ENCODE data around the gene MET.

MET gene

DNA sequence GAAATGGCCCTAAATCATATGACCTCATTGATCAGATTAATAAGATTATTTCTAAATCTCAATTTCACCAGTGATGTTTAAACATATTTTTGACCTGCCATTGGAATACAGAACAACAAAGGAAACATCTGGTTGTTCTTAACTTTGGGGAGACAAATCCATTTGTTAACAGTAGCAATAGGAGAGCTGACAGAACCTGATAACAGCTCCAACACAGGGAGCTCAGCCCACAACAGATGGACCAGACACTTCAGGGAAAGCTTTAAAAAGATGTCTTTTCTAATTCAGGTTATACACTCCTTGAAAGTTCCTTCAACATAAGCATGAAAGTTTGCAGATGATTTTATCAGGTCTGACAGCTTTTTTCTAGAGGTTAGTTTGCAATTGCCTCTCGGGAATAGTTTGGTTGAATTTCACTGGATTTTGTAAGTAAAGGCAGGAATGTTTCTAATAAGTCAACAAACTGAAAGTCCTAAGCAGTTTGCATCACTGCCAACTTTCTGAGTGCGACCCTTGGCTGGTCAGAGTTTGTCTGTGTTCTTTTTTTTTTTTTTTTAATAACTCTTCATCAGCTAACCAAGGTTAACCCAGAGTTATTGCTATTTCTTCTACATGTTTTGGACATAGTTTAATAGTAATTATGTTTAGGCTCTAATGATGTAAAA is 6.5 kb upstream of the MET start:
- no peak for DNase-seq (ENCODE audit: low spot score)

GRCh38 chr7:116669769-116670168 is 2.2 kb upstream of the MET start:
- DNase-seq (ENCODE audit: low spot score) = no peak

- no peak for DNase-seq (ENCODE audit: low spot score)
These were observed 1.5 kb upstream of the MET start for GRCh38 chr7:116670409-116671015.

DNA sequence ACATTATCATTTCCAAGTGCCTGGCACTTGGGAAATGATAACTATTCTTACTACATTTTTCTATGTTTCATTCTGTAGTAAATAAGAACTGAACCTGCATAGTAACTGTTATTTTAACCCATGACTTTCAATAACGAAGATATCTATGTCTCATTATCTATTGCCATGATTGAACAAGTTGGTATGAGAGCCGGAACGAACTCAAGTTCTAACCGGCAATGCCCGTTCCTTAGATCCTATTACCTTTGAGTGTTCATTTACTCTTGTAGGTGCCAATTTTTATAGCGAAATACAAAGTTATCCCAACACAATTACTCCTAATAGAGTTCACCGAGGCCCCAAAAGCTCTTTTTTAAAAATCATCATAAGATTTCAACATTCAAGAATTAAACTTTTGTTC is 885 bp upstream of the MET start:
- DNase-seq (ENCODE audit: low spot score) = no peak

DNA sequence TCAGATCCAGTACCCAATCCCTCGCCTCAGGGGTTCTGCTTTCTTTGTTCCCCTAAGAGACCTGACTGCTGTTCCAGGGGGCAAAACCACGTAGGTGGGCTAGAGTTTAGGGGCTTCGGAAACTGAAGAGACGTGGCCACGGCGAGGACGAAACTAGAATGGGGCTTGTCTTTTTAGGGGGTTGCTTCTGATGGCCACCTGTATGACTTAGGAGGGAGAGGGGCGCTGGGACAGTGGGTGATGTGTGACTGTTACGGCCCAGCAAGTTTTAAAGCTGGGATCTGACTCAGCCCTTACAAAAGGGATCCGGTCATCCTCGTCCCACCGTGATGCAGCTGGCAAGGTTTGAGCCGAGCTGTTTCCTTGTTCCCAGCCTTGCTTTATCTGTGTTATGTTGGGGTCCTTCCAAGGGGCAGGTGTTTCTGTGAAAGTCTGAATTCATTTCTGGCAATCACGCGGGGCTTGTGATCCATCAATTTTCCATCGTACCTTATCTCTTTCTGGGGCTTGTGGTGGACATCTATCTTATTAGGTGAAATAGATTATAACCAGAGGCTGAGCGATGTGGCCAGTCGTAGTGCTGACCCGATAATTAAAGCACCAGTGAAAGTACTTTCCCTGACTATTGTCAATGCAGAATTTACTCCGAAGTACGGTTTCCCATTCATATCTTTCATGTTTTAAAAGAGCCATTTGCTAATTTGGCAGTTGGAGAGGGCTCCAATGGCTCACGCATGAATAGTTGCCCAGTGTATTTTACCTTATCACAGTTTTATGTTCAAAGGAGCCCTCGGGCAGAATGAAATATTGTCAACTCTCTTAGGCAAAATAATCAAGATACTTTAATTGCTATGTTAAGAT is 830 bp downstream of the MET start:
- DNase-seq (ENCODE audit: low spot score) = peak; percentile 56

- DNase-seq (ENCODE audit: low spot score) = no peak
These were observed 1.5 kb downstream of the MET start for GRCh38 chr7:116673457-116673865.

DNA sequence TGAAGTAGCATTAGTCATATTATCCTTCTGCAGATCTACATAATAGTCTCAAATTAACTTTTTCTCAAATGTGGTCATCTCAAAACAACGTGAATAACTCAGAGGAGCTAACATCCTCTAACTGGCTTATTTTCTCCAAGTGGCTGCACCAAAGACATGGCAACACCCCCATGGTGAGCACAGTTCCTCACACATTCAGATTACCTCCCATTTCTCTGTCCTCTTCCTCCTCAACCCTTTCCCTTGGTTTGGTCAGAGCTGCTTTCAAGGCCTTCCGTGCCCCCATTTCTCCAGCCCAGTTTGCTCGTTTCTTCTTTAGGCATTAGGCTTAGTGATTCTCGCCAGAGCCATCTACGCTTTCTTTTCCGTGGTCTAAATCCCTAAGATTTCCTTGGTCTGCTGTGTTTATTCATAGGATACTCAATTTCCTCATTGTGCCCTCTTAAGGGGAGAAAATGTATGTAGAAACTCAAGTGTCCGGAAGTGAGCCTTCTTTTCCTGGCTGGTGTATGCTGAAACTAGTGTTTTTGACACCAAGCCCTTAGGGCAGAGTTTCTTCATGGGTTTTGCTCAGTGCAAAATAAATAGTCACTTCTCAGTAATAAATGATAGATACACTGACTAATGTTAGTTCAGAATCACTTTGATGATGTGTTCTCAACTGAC is 2.6 kb downstream of the MET start:
- peak; percentile 38 for DNase-seq (ENCODE audit: low spot score)

DNA sequence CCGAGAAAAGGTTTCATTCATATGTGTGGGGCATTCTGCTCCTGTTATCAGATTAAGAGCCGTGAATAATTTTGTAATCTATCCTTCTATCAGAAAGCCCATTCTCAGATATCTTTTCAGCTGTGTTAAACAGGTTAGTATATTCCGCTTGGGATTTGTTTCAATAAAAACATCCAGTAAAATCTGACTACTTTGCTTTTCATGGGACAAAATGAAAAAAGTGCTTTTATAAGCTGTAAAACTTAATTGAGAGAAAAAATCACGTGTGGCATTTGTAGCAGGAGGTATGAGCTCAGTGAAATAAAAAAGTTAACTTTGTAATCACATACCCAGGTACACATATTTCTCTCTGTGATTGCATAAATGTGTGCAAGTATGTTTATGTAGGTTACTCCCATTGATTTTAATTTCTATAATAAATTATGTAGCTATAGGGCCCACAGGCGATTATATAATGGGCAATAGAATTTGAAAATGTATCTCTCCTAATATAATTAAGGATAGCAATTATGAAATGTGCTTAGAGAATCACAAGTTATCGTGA is 3.9 kb downstream of the MET start:
- DNase-seq (ENCODE audit: low spot score) = no peak

GRCh38 chr7:116678780-116679179 is 6.8 kb downstream of the MET start:
- DNase-seq (ENCODE audit: low spot score) = no peak

DNA sequence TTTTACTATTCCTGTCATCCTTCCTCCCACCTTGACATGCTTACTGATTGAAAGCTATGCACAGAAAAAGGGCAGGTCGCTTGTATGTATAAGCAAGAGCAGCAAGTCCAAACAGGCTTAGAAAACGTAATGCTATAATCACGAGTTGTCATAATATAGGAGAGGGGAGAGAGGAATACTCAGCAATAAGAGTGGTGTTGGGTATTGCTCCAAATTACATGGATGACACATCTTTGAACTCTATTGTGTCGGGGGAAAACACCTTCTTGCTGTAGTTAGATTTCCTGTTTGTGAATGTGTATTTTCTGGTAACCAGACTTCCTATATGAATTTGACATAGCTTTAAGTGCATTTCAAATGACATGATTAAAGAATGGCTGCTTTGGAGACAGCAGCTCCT is 7.5 kb downstream of the MET start:
- DNase-seq (ENCODE audit: low spot score) = no peak

DNA sequence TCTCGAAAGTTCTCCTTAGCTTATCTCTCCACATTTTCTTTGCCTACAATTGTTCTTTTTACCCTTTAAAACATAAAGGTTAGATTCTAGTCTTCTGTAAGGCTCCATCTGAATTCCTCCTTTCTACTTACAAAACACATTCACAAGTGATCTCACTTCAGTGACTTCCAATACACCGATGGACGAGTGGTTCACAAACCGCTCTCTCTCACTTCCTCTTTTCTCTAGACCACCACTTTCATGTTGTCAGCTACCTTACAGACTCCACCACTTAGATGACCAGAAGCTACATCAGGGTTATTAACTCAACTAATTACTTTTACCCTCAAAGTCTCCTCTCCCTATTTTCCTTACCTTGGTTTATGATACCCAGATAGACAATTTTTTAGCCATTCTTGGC is 11.8 kb downstream of the MET start:
- no peak for DNase-seq (ENCODE audit: low spot score)

DNA sequence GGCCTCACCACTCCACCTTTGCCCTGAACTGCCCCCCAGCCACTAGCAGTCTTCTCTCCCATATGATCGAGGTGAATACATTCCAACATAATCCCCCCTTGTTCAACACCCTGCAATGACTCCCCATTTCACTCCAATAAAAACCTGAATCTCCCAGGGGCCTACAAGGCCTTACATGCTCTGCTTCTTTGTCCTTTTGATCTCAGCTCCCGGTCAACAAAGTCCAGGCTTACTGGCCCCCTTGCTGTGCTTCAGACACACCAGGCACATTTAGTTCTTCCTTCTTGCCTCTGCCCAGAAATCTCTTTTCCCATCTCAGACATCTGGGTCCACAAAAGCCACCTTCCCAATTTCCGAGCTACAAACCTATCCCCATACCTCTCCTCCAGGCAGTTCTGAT is 14.0 kb downstream of the MET start:
- DNase-seq (ENCODE audit: low spot score) = no peak

DNA sequence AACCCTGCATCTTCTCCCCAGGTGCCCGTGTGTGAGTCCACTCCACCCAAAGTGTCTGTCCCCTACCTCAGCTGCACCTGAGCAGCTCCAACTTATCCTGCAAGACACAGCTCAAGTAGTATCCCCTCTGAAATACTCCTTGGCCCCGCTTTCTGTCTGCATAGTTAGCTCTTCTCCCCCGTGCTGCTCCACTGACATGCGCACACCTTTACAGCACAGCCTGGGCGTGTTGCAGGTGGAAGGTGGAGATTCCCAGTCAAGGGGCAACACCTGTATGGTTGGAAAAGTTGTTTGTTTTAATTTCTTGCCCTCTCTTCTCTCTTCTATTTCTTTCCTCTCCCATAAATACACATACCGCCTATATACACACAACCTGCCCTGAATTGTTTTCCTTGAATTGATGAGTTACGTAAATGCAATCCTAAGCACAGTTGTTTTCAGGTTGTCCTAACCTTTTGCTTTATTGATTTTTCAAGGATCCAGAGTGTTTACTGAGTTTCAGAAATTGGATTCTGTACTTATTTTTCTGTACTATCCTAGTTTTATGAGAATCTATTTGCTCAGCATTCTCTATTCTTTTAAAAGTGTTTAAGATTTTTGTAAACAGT is 14.9 kb downstream of the MET start:
- DNase-seq (ENCODE audit: low spot score) = no peak

- peak; percentile 75 for DNase-seq (ENCODE audit: low spot score)
These were observed 15.8 kb downstream of the MET start for GRCh38 chr7:116687801-116688201.

DNA sequence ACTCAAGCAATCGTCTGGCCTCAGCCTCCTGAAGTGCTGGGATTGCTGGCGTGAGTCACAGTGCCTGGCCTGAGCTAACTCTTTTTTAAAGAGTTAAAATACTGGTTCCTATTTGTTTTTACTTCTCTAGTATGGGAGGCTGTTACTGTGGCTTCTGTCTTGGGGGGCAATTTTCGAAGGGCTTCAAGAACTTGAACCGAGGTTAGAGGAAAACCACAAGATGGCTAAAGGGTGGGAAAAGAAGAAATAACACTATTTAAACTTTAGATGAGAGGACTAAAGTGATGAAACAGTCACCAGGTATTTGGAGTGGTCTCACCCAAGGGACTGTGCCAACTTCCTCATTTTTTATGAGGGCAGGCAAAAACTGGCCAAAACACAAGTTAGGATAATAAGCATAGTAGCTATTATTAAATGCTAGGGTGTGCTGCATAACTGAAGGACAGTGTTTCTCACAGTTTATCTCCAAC is 17.8 kb downstream of the MET start:
- DNase-seq (ENCODE audit: low spot score) = no peak

GRCh38 chr7:116691664-116692063 is 19.7 kb downstream of the MET start:
- DNase-seq (ENCODE audit: low spot score) = no peak

- no peak for DNase-seq (ENCODE audit: low spot score)
These were observed 20.7 kb downstream of the MET start for GRCh38 chr7:116692401-116693308.

DNA sequence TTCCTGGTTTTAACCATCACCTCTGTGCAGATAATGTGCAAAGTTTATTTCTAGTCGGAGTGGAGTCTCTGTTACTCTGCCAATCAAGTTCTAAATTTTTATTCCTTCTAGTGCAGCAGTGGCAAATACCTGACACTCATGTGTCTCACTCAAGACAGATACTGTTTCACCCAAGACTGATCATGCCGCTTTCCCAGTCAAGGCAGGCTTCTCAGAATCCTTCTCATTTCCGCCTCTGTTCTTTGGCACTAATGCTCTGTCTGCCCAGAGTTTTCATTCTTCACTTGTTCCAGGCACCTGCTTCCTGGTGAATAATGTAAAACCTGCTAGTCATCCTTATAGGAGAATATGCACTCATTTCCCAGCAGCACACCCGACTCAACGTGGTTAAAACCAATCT is 24.7 kb downstream of the MET start:
- no peak for DNase-seq (ENCODE audit: low spot score)

- no peak for DNase-seq (ENCODE audit: low spot score)
These were observed 25.2 kb downstream of the MET start for GRCh38 chr7:116697152-116697551.

GRCh38 chr7:116697761-116698160 is 25.8 kb downstream of the MET start:
- no peak for DNase-seq (ENCODE audit: low spot score)

DNA sequence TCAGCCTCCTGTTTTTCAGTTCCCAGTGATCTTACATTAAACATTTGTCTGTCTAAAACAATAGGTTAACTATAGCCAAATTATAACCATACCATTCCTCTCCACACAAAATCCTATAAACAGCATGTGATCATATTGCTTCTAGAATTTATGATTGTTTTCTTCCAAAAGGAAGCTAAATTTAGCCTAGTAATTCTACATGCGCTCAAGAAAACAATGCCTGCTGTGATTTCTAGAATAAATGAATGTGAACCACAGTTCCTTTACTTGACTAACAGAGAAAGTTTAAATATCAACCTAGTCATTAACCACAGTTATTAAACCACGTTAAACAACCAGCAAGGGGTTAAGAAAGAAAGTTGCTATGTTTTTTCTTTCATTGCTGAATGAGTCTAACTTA is 26.4 kb downstream of the MET start:
- no peak for DNase-seq (ENCODE audit: low spot score)

Measured in AG20443 (cell line).